BJ (cell line): ENCODE results near the gene CMSS1. TPM values are rescaled to one million over a fixed set of nuclear protein-coding genes. Genes with fewer than 3 reads are reported as not detected.

Source experiments
- CTCF ChIA-PET: fragments of 350-600 bp; formaldehyde crosslinking; extraction: SDS; loops from one replicate; lab custom pipeline; 2021; ENCODE audit warnings: antibody characterized with exemption, inconsistent platforms; lab: Yijun Ruan, JAX
- POLR2A ChIA-PET: fragments of 300-600 bp; sonication (Branson Sonifier 250); formaldehyde crosslinking; extraction: SDS; loops from one replicate; lab custom pipeline; 2021; ENCODE audit warnings: antibody characterized with exemption; lab: Charles Lee
- DNase-seq: peaks from one replicate; pipeline ENCODE4 v3.0.0-alpha.2; 2011; ENCODE audit warnings: low read depth
- H3K27me3 ChIP-seq: 2 replicates; pipeline ENCODE4 v1.6.0; 2011; ENCODE audit warnings: low read length; ENCODE audit not compliant: control insufficient read depth, insufficient read depth
- H3K36me3 ChIP-seq: 2 replicates; pipeline ENCODE4 v1.5.1; 2011; ENCODE audit warnings: low read length; ENCODE audit not compliant: control insufficient read depth, insufficient read depth
- H3K4me3 ChIP-seq: 2 replicates; pipeline ENCODE4 v1.5.1; 2011; ENCODE audit warnings: low read depth, mild to moderate bottlenecking, control low read depth, low read length
- CTCF ChIP-seq: IDR thresholded peaks from 2 replicates; pipeline ENCODE4 v1.5.1; 2011; ENCODE audit warnings: low read depth, mild to moderate bottlenecking, control low read depth, inconsistent platforms, low read length, moderate library complexity; ENCODE audit not compliant: insufficient read depth
- polyA plus RNA-seq: library from polyadenylated mRNA; depleted of rRNA; stranded (reverse); fragments of >200 nt; gene quantifications from 2 replicates; pipeline ENCODE4 v1.2.3, GENCODE V29; 2011

Gene CMSS1
- polyA plus RNA-seq, 1 experiment: 6.7 TPM

- ChIA-PET POLR2A (no interaction called here), CTCF (interaction anchor here (1.0 to 2.1 kb wide), 2 partner anchors 10 to 12 kb away, joined by 5 to 10 read pairs; no protein-coding TSS in a partner anchor)
- no peak overlapping the region for H3K4me3 ChIP-seq
- no peaks in the 10 kb centered on the region for H3K27me3 ChIP-seq
- TF ChIP-seq CTCF: no peak
- DNase-seq: no peak
- H3K36me3 ChIP-seq: peaks cover 6% of the 10 kb centered on the region
Observed at GRCh38 chr3:99856437-99857220, 39.0 kb downstream of the CMSS1 start.

GRCh38 chr3:99857278-99857677 is 39.6 kb downstream of the CMSS1 start:
- H3K4me3 ChIP-seq: no peak overlapping the region
- TF ChIP-seq CTCF: no peak
- ChIA-PET POLR2A (no interaction called here), CTCF (no interaction called here)
- peaks cover 6% of the 10 kb centered on the region for H3K36me3 ChIP-seq
- no peak for DNase-seq
- H3K27me3 ChIP-seq: no peaks in the 10 kb centered on the region

- POLR2A ChIA-PET: no interaction called here
- Histone ChIP-seq H3K27me3 (no peaks in the 10 kb centered on the region), H3K36me3 (peaks cover 6% of the 10 kb centered on the region), H3K4me3 (no peak overlapping the region)
- CTCF ChIA-PET: interaction anchor here (2.1 kb wide), 1 partner anchor 14 kb away, joined by 6 read pairs; no protein-coding TSS in a partner anchor
- no peak for DNase-seq
- no peak for TF ChIP-seq CTCF
Observed at GRCh38 chr3:99858469-99858868, 40.8 kb downstream of the CMSS1 start.

- Histone ChIP-seq H3K4me3 (no peak overlapping the region), H3K36me3 (peaks cover 4% of the 10 kb centered on the region), H3K27me3 (no peaks in the 10 kb centered on the region)
- DNase-seq: peak; percentile 99
- CTCF ChIA-PET: interaction anchor here (0.8 to 2.1 kb wide), 10 partner anchors 10 to 410 kb away, joined by 3 to 6 read pairs (median 3); no protein-coding TSS in a partner anchor
- TF ChIP-seq CTCF: no peak
- POLR2A ChIA-PET: interaction anchor here (0.8 to 1.0 kb wide), 3 partner anchors 41 to 182 kb away, joined by 3 to 7 read pairs (median 4); no protein-coding TSS in a partner anchor
Observed at GRCh38 chr3:99859825-99860224, 42.2 kb downstream of the CMSS1 start.

- no peak for DNase-seq
- Histone ChIP-seq H3K4me3 (no peak overlapping the region), H3K27me3 (no peaks in the 10 kb centered on the region), H3K36me3 (peaks cover 6% of the 10 kb centered on the region)
- POLR2A ChIA-PET: no interaction called here
- no peak for TF ChIP-seq CTCF
- CTCF ChIA-PET: interaction anchor here (1.1 to 1.5 kb wide), 2 partner anchors 18 to 180 kb away, joined by 4 to 9 read pairs; no protein-coding TSS in a partner anchor
Observed at GRCh38 chr3:99861216-99861615, 43.6 kb downstream of the CMSS1 start.
